Activated naive CD4-positive, alpha-beta T cell treated with anti-CD3 and anti-CD28 coated beads, Interleukin-2, amount 50 U/mL, for 16 hours (primary cell): ENCODE measurements around the gene CDC42BPB.
"Not testable (repeated sequence)": the region's sequence is repeated elsewhere in the genome, so short reads cannot be mapped to it uniquely, and the experiment has no call there.

Experiments
- DNase-seq: peaks from one replicate; pipeline ENCODE4 v3.0.0-alpha.2; 2020

CDC42BPB gene

GRCh38 chr14:103041464-103041863, 15.9 kb downstream of the CDC42BPB start:
- DNase-seq: no peak

- no peak for DNase-seq
Observed at GRCh38 chr14:103033681-103034096, 23.7 kb downstream of the CDC42BPB start.

- DNase-seq: no peak
Observed at GRCh38 chr14:103031956-103032355, 25.4 kb downstream of the CDC42BPB start.

- DNase-seq: no peak
Observed at GRCh38 chr14:103031566-103031911, 25.8 kb downstream of the CDC42BPB start.

- DNase-seq: no peak
Observed at GRCh38 chr14:103030741-103031565, 26.4 kb downstream of the CDC42BPB start.

GRCh38 chr14:103029936-103030335, 27.4 kb downstream of the CDC42BPB start:
- DNase-seq: no peak

- DNase-seq: no peak
Observed at GRCh38 chr14:103028772-103029171, 28.6 kb downstream of the CDC42BPB start.

- DNase-seq: no peak
Observed at GRCh38 chr14:103028161-103028767, 29.1 kb downstream of the CDC42BPB start.

GRCh38 chr14:103027451-103027850, 29.9 kb downstream of the CDC42BPB start:
- DNase-seq: no peak

GRCh38 chr14:103026988-103027387, 30.4 kb downstream of the CDC42BPB start:
- DNase-seq: no peak

- not testable (repeated sequence) for DNase-seq
Observed at GRCh38 chr14:103026196-103026595, 31.2 kb downstream of the CDC42BPB start.

GRCh38 chr14:103023881-103024473, 33.4 kb downstream of the CDC42BPB start:
- no peak for DNase-seq

GRCh38 chr14:103022685-103023044, 34.7 kb downstream of the CDC42BPB start:
- no peak for DNase-seq

- DNase-seq: no peak
Observed at GRCh38 chr14:103022002-103022684, 35.2 kb downstream of the CDC42BPB start.

- DNase-seq: no peak
Observed at GRCh38 chr14:103021684-103022001, 35.7 kb downstream of the CDC42BPB start.

- no peak for DNase-seq
Observed at GRCh38 chr14:103020271-103021170, 36.8 kb downstream of the CDC42BPB start.

- DNase-seq: no peak
Observed at GRCh38 chr14:103019826-103020225, 37.5 kb downstream of the CDC42BPB start.

- no peak for DNase-seq
Observed at GRCh38 chr14:103019236-103019635, 38.1 kb downstream of the CDC42BPB start.

GRCh38 chr14:103016594-103016993, 40.8 kb downstream of the CDC42BPB start:
- DNase-seq: no peak

- no peak for DNase-seq
Observed at GRCh38 chr14:103016071-103016470, 41.3 kb downstream of the CDC42BPB start.

- DNase-seq: no peak
Observed at GRCh38 chr14:103015426-103015825, 41.9 kb downstream of the CDC42BPB start.

GRCh38 chr14:103014466-103015228, 42.7 kb downstream of the CDC42BPB start:
- no peak for DNase-seq
